Panc1 (cell line): ENCODE results near the gene CETP. TPM values are rescaled to one million over a fixed set of nuclear protein-coding genes. Genes with fewer than 3 reads are reported as not detected.

Source experiments
- ATAC-seq: fragments of 200-7000 bp; cut with Tn5 transposase; 2 replicates; pipeline ENCODE4 v1.9.1; 2020; ENCODE audit warnings: mild to moderate bottlenecking, moderate library complexity
- BruUV-seq: library from RNA; stranded (reverse); fragments of 400-500 nt; replicated peaks from 2 replicates; lab custom pipeline; 2021; lab: Mats Ljungman, UMichigan
- CTCF ChIA-PET: fragments of 300-600 bp; sonication (Branson Sonifier 250); formaldehyde crosslinking; loops from one replicate; lab custom pipeline; 2022; ENCODE audit warnings: antibody characterized with exemption; lab: Charles Lee
- POLR2A ChIA-PET: fragments of 300-600 bp; sonication (Branson Sonifier 250); formaldehyde crosslinking; loops from one replicate; lab custom pipeline; 2022; ENCODE audit warnings: antibody characterized with exemption; lab: Charles Lee
- DNase-seq: peaks from one replicate; pipeline ENCODE4 v3.0.0-alpha.2; 2010; ENCODE audit warnings: low read depth, low spot score
- H3K27ac ChIP-seq: 2 replicates; pipeline ENCODE4 v1.5.1; 2011; ENCODE audit warnings: mild to moderate bottlenecking, low read length, inconsistent platforms
- H3K27me3 ChIP-seq: fragments of 200-500 bp; sonication (Bioruptor generic); 2 replicates; pipeline ENCODE4 v1.6.0; 2014; ENCODE audit warnings: low read length, inconsistent platforms; ENCODE audit not compliant: control insufficient read depth, insufficient read depth
- H3K36me3 ChIP-seq: fragments of 200-500 bp; sonication (Bioruptor generic); 2 replicates; pipeline ENCODE4 v1.5.1; 2014; ENCODE audit warnings: inconsistent platforms, mild to moderate bottlenecking, low read length, moderate library complexity; ENCODE audit not compliant: control insufficient read depth, insufficient read depth
- H3K4me1 ChIP-seq: 2 replicates; pipeline ENCODE4 v1.5.1; 2011; ENCODE audit warnings: inconsistent platforms, mild to moderate bottlenecking, low read length, moderate library complexity; ENCODE audit not compliant: control insufficient read depth, insufficient read depth
- H3K4me3 ChIP-seq, 2 experiments: 2 replicates each; pipeline ENCODE4 v1.5.1; 2011 to 2012; ENCODE audit warnings: low read depth in 2 of 2, low read length in 2 of 2, mild to moderate bottlenecking in 2 of 2, inconsistent platforms in 1 of 2, moderate library complexity in 1 of 2
- H3K9me3 ChIP-seq: fragments of 200-500 bp; sonication (Bioruptor generic); 2 replicates; pipeline ENCODE4 v1.5.1; 2014; ENCODE audit warnings: low read depth, mild to moderate bottlenecking, inconsistent platforms, low read length, moderate library complexity; ENCODE audit not compliant: control insufficient read depth, insufficient read depth
- CTCF ChIP-seq: fragments of 450-650 bp; IDR thresholded peaks from 2 replicates; pipeline ENCODE4 v1.5.1; 2017; ENCODE audit warnings: mild to moderate bottlenecking
- POLR2AphosphoS5 ChIP-seq: IDR thresholded peaks from 2 replicates; pipeline ENCODE4 v1.6.1; 2012; ENCODE audit warnings: mild to moderate bottlenecking, low read depth, low read length, moderate library complexity
- REST ChIP-seq, 2 experiments: IDR thresholded peaks; 2 replicates each; pipeline ENCODE4 v1.6.1; 2011 to 2012; ENCODE audit warnings: low read depth in 2 of 2, control low read depth in 1 of 2, low read length in 1 of 2, mild to moderate bottlenecking in 1 of 2, moderate library complexity in 1 of 2; ENCODE audit not compliant: insufficient read depth in 1 of 2
- SIN3A ChIP-seq: IDR thresholded peaks from 2 replicates; pipeline ENCODE4 v1.6.1; 2012; ENCODE audit warnings: low read depth, mild to moderate bottlenecking, low read length, moderate library complexity, borderline replicate concordance; ENCODE audit not compliant: insufficient read depth
- TCF7L2 ChIP-seq: IDR thresholded peaks from 2 replicates; pipeline ENCODE4 v1.6.1; 2011; ENCODE audit warnings: mild to moderate bottlenecking, low read depth, low read length, inconsistent platforms
- in situ Hi-C: cut with HindIII; loops from 2 replicates; pipeline ENCODE4 v1.10.0; 2016; ENCODE audit warnings: low sequenced_read_pairs, low pct_unique_long_range_greater_than_20kb
- intact Hi-C: fragments of 100-400 bp; cut with micrococcal nuclease; formaldehyde crosslinking; loops from one replicate; pipeline ENCODE4 v1.10.0; 2022; ENCODE audit not compliant: unreplicated experiment
- total RNA-seq: library from RNA; stranded (reverse); gene quantifications from one replicate; pipeline ENCODE4 v1.2.1, GENCODE V29; 2021; ENCODE audit not compliant: unreplicated experiment

Gene CETP
- total RNA-seq, 1 experiment from 2014 or later = not detected

- POLR2A ChIA-PET = no interaction called here
- Histone ChIP-seq H3K9me3 (no peaks in the 10 kb centered on the region), H3K4me1 (peaks cover 3% of the 10 kb centered on the region; the same call in 1 of the 2 replicates), H3K36me3 (no peaks in the 10 kb centered on the region), H3K4me3 (no peak overlapping the region), H3K27me3 (no peaks in the 10 kb centered on the region), H3K27ac (no peak overlapping the region)
- BruUV-seq = no TSS peak
- CTCF ChIA-PET = no interaction called here
- in situ Hi-C loops = no loop called here
- DNase-seq = no peak
- no peak for ATAC-seq
- TF ChIP-seq SIN3A = no peak
- no peak for TF ChIP-seq REST (IDR thresholded peaks at IDR 0.05; ENCODE audit: insufficient read depth in 1 of 2, low read depth in 2 of 2, low read length in 1 of 2)
- no peak for TF ChIP-seq POLR2AphosphoS5
- TF ChIP-seq CTCF = no peak
- TF ChIP-seq TCF7L2 = no peak
- intact Hi-C loops = no loop called here
These were observed 23.7 kb downstream of the CETP start for GRCh38 chr16:56985288-56985961.

GRCh38 chr16:56985962-56986360 lies 24.2 kb downstream of the CETP start:
- no peaks in the 10 kb centered on the region for H3K9me3 ChIP-seq
- in situ Hi-C loops = no loop called here
- no peaks in the 10 kb centered on the region for H3K27me3 ChIP-seq
- no TSS peak for BruUV-seq
- H3K27ac ChIP-seq = no peak overlapping the region
- intact Hi-C loops = no loop called here
- no peak for ATAC-seq
- no peaks in the 10 kb centered on the region for H3K36me3 ChIP-seq
- ChIA-PET POLR2A (interaction anchor here (0.5 kb wide), 1 partner anchor 660 kb away, joined by 6 read pairs; no protein-coding TSS in a partner anchor), CTCF (no interaction called here)
- no peak for DNase-seq
- peaks cover 3% of the 10 kb centered on the region; the same call in 1 of the 2 replicates for H3K4me1 ChIP-seq
- TF ChIP-seq SIN3A (no peak), POLR2AphosphoS5 (no peak), CTCF (no peak), REST (IDR thresholded peaks at IDR 0.05; ENCODE audit: insufficient read depth in 1 of 2, low read depth in 2 of 2, low read length in 1 of 2) (no peak), TCF7L2 (no peak)
- no peak overlapping the region for H3K4me3 ChIP-seq
